ENCODE results near the gene COL17A1.

Gene COL17A1

GRCh38 chr10:104059364-104059763 is 26.3 kb downstream of the COL17A1 start:
- H3K4me3 ChIP-seq (ENCODE audit: low read length): no peak overlapping the region

GRCh38 chr10:104057717-104058116 is 28.0 kb downstream of the COL17A1 start:
- H3K4me3 ChIP-seq (ENCODE audit: low read length): no peak overlapping the region
- no peak for DNase-seq (ENCODE audit: low read depth, low spot score)

More at GRCh38 chr10:104059364-104059763, 26.3 kb downstream of the COL17A1 start:
- DNase-seq (ENCODE audit: low read depth, low spot score): no peak

- DNase-seq (ENCODE audit: low read depth, low spot score): no peak
- H3K4me3 ChIP-seq (ENCODE audit: low read length): no peak overlapping the region
Observed at GRCh38 chr10:104056619-104057273, 28.9 kb downstream of the COL17A1 start.

GRCh38 chr10:104054430-104054829 is 31.2 kb downstream of the COL17A1 start:
- no peak overlapping the region for H3K4me3 ChIP-seq (ENCODE audit: low read length)
- DNase-seq (ENCODE audit: low read depth, low spot score): no peak

GRCh38 chr10:104053201-104053600 is 32.5 kb downstream of the COL17A1 start:
- H3K4me3 ChIP-seq (ENCODE audit: low read length): no peak overlapping the region
- no peak for DNase-seq (ENCODE audit: low read depth, low spot score)

GRCh38 chr10:104052431-104052830 is 33.2 kb downstream of the COL17A1 start:
- DNase-seq (ENCODE audit: low read depth, low spot score): no peak
- H3K4me3 ChIP-seq (ENCODE audit: low read length): no peak overlapping the region

- DNase-seq (ENCODE audit: low read depth, low spot score): no peak
Observed at GRCh38 chr10:104049504-104050250, 36.0 kb downstream of the COL17A1 start.

GRCh38 chr10:104046651-104047050 is 39.0 kb downstream of the COL17A1 start:
- no peak for DNase-seq (ENCODE audit: low read depth, low spot score)
- H3K4me3 ChIP-seq (ENCODE audit: low read length): no peak overlapping the region

More at GRCh38 chr10:104049504-104050250, 36.0 kb downstream of the COL17A1 start:
- no peak overlapping the region for H3K4me3 ChIP-seq (ENCODE audit: low read length)

GRCh38 chr10:104045151-104046089 is 40.3 kb downstream of the COL17A1 start:
- H3K4me3 ChIP-seq (ENCODE audit: low read length): no peak overlapping the region
- no peak for DNase-seq (ENCODE audit: low read depth, low spot score)

GRCh38 chr10:104043854-104044253 is 41.8 kb downstream of the COL17A1 start:
- DNase-seq (ENCODE audit: low read depth, low spot score): no peak
- no peak overlapping the region for H3K4me3 ChIP-seq (ENCODE audit: low read length)

- no peak overlapping the region for H3K4me3 ChIP-seq (ENCODE audit: low read length)
- no peak for DNase-seq (ENCODE audit: low read depth, low spot score)
Observed at GRCh38 chr10:104043185-104043830, 42.4 kb downstream of the COL17A1 start.

GRCh38 chr10:104041891-104042535 is 43.7 kb downstream of the COL17A1 start:
- H3K4me3 ChIP-seq (ENCODE audit: low read length): no peak overlapping the region
- DNase-seq (ENCODE audit: low read depth, low spot score): no peak

GRCh38 chr10:104040862-104041789 is 44.6 kb downstream of the COL17A1 start:
- no peak overlapping the region for H3K4me3 ChIP-seq (ENCODE audit: low read length)
- no peak for DNase-seq (ENCODE audit: low read depth, low spot score)

GRCh38 chr10:104040382-104040781 is 45.3 kb downstream of the COL17A1 start:
- H3K4me3 ChIP-seq (ENCODE audit: low read length): no peak overlapping the region
- DNase-seq (ENCODE audit: low read depth, low spot score): no peak

- DNase-seq (ENCODE audit: low read depth, low spot score): no peak
- H3K4me3 ChIP-seq (ENCODE audit: low read length): no peak overlapping the region
Observed at GRCh38 chr10:104038958-104039752, 46.5 kb downstream of the COL17A1 start.

- H3K4me3 ChIP-seq (ENCODE audit: low read length): no peak overlapping the region
- DNase-seq (ENCODE audit: low read depth, low spot score): no peak
Observed at GRCh38 chr10:104038537-104038936, 47.1 kb downstream of the COL17A1 start.
